ENCODE measurements around the gene CNOT6. TPM values are rescaled to one million over a fixed set of nuclear protein-coding genes. Genes with fewer than 3 reads are reported as not detected.
"Not testable (repeated sequence)": the region's sequence is repeated elsewhere in the genome, so short reads cannot be mapped to it uniquely, and the experiment has no call there.

Gene CNOT6
- total RNA-seq, 4 donors from 2014 or later: 11.2 to 26.8 (median 15.5) TPM

- no peak overlapping the region for H3K4me3 ChIP-seq
Observed at GRCh38 chr5:180461303-180461702, 32.9 kb upstream of the CNOT6 start.

GRCh38 chr5:180463216-180463900 lies 30.8 kb upstream of the CNOT6 start:
- H3K27me3 ChIP-seq: no peaks in the 10 kb centered on the region
- no peak overlapping the region for H3K27ac ChIP-seq
- TF ChIP-seq CTCF (IDR thresholded peaks at IDR 0.05): no peak
- TF ChIP-seq POLR2A (IDR thresholded peaks at IDR 0.05): no peak
- no peaks in the 10 kb centered on the region for H3K9me3 ChIP-seq
- H3K36me3 ChIP-seq: no peaks in the 10 kb centered on the region
- H3K4me1 ChIP-seq: peaks cover 0 to 13% (median 0%) of the 10 kb centered on the region in 4 donors
- no peak for DNase-seq
- no peak overlapping the region for H3K4me3 ChIP-seq

More at GRCh38 chr5:180461303-180461702, 32.9 kb upstream of the CNOT6 start:
- Histone ChIP-seq H3K4me1 (no peaks in the 10 kb centered on the region), H3K36me3 (no peaks in the 10 kb centered on the region), H3K27ac (no peak overlapping the region), H3K27me3 (no peaks in the 10 kb centered on the region), H3K9me3 (no peaks in the 10 kb centered on the region)
- TF ChIP-seq CTCF (IDR thresholded peaks at IDR 0.05) (no peak), POLR2A (IDR thresholded peaks at IDR 0.05) (no peak)
- no peak for DNase-seq

- no peaks in the 10 kb centered on the region for H3K9me3 ChIP-seq
- no peak for TF ChIP-seq CTCF (IDR thresholded peaks at IDR 0.05)
- TF ChIP-seq POLR2A (IDR thresholded peaks at IDR 0.05): no peak
Observed at GRCh38 chr5:180463916-180464602, 30.1 kb upstream of the CNOT6 start.

GRCh38 chr5:180464603-180464970 lies 29.6 kb upstream of the CNOT6 start:
- Histone ChIP-seq H3K27me3 (no peaks in the 10 kb centered on the region), H3K4me1 (peaks cover 0 to 13% (median 0%) of the 10 kb centered on the region in 4 donors), H3K36me3 (no peaks in the 10 kb centered on the region), H3K9me3 (no peaks in the 10 kb centered on the region), H3K4me3 (no peak overlapping the region), H3K27ac (no peak overlapping the region)
- no peak for TF ChIP-seq POLR2A (IDR thresholded peaks at IDR 0.05)
- TF ChIP-seq CTCF (IDR thresholded peaks at IDR 0.05): no peak
- no peak for DNase-seq

More at GRCh38 chr5:180463916-180464602, 30.1 kb upstream of the CNOT6 start:
- Histone ChIP-seq H3K27ac (no peak overlapping the region), H3K4me3 (no peak overlapping the region), H3K4me1 (peaks cover 0 to 13% (median 0%) of the 10 kb centered on the region in 4 donors), H3K27me3 (no peaks in the 10 kb centered on the region), H3K36me3 (no peaks in the 10 kb centered on the region)
- DNase-seq: no peak

GRCh38 chr5:180465052-180465451 lies 29.1 kb upstream of the CNOT6 start:
- H3K27ac ChIP-seq, H3K4me3 ChIP-seq, DNase-seq, H3K27me3 ChIP-seq, H3K9me3 ChIP-seq, H3K36me3 ChIP-seq: not testable (repeated sequence)
- peaks cover 0 to 13% (median 0%) of the 10 kb centered on the region in 4 donors for H3K4me1 ChIP-seq

GRCh38 chr5:180466316-180466715 lies 27.9 kb upstream of the CNOT6 start:
- Histone ChIP-seq H3K9me3 (no peaks in the 10 kb centered on the region), H3K4me1 (peaks cover 0 to 13% (median 0%) of the 10 kb centered on the region in 4 donors), H3K4me3 (no peak overlapping the region), H3K27me3 (no peaks in the 10 kb centered on the region), H3K36me3 (no peaks in the 10 kb centered on the region), H3K27ac (no peak overlapping the region)
- DNase-seq: no peak
- TF ChIP-seq CTCF (IDR thresholded peaks at IDR 0.05): no peak
- no peak for TF ChIP-seq POLR2A (IDR thresholded peaks at IDR 0.05)

Data from Peyer's patch (tissue), 4 donors.